Measurements from ENCODE around the gene VWA3A.
"Not testable (repeated sequence)": the region's sequence is repeated elsewhere in the genome, so short reads cannot be mapped to it uniquely, and the experiment has no call there.

The VWA3A gene

GRCh38 chr16:22124583-22125284, 32.4 kb downstream of the VWA3A start:
- DNase-seq (ENCODE audit: low read depth, low spot score): no peak
- H3K27ac ChIP-seq: no peak overlapping the region

- DNase-seq (ENCODE audit: low read depth, low spot score): no peak
- H3K27ac ChIP-seq: no peak overlapping the region
Observed at GRCh38 chr16:22126037-22126558, 33.8 kb downstream of the VWA3A start.

- H3K27ac ChIP-seq; DNase-seq (ENCODE audit: low read depth, low spot score): not testable (repeated sequence)
Observed at GRCh38 chr16:22128537-22128936, 36.2 kb downstream of the VWA3A start.

- no peak for DNase-seq (ENCODE audit: low read depth, low spot score)
- H3K27ac ChIP-seq: no peak overlapping the region
Observed at GRCh38 chr16:22130528-22130927, 38.2 kb downstream of the VWA3A start.

GRCh38 chr16:22132801-22133200, 40.5 kb downstream of the VWA3A start:
- no peak overlapping the region for H3K27ac ChIP-seq

GRCh38 chr16:22138482-22138881, 46.1 kb downstream of the VWA3A start:
- DNase-seq (ENCODE audit: low read depth, low spot score): no peak
- no peak overlapping the region for H3K27ac ChIP-seq

More at GRCh38 chr16:22132801-22133200, 40.5 kb downstream of the VWA3A start:
- DNase-seq (ENCODE audit: low read depth, low spot score): no peak

GRCh38 chr16:22139008-22139407, 46.7 kb downstream of the VWA3A start:
- H3K27ac ChIP-seq: no peak overlapping the region
- peak; percentile 5 for DNase-seq (ENCODE audit: low read depth, low spot score)

GRCh38 chr16:22139732-22140131, 47.4 kb downstream of the VWA3A start:
- DNase-seq (ENCODE audit: low read depth, low spot score): no peak
- no peak overlapping the region for H3K27ac ChIP-seq

GRCh38 chr16:22141767-22142166, 49.4 kb downstream of the VWA3A start:
- no peak overlapping the region for H3K27ac ChIP-seq
- DNase-seq (ENCODE audit: low read depth, low spot score): no peak

GRCh38 chr16:22144520-22144919, 52.2 kb downstream of the VWA3A start:
- H3K27ac ChIP-seq: no peak overlapping the region
- no peak for DNase-seq (ENCODE audit: low read depth, low spot score)

- no peak overlapping the region for H3K27ac ChIP-seq
- no peak for DNase-seq (ENCODE audit: low read depth, low spot score)
Observed at GRCh38 chr16:22147853-22148252, 55.5 kb downstream of the VWA3A start.

- no peak for DNase-seq (ENCODE audit: low read depth, low spot score)
- H3K27ac ChIP-seq: no peak overlapping the region
Observed at GRCh38 chr16:22151246-22151998, 59.1 kb downstream of the VWA3A start.

GRCh38 chr16:22152316-22152715, 60.0 kb downstream of the VWA3A start:
- no peak overlapping the region for H3K27ac ChIP-seq

GRCh38 chr16:22153078-22153477, 60.7 kb downstream of the VWA3A start:
- H3K27ac ChIP-seq; DNase-seq (ENCODE audit: low read depth, low spot score): not testable (repeated sequence)

More at GRCh38 chr16:22152316-22152715, 60.0 kb downstream of the VWA3A start:
- no peak for DNase-seq (ENCODE audit: low read depth, low spot score)

GRCh38 chr16:22161401-22161800, 69.1 kb downstream of the VWA3A start:
- DNase-seq (ENCODE audit: low read depth, low spot score): no peak
- H3K27ac ChIP-seq: no peak overlapping the region

- DNase-seq (ENCODE audit: low read depth, low spot score): no peak
- H3K27ac ChIP-seq: no peak within 1 kb of the TSS
Observed at GRCh38 chr16:22161999-22162655, 69.8 kb downstream of the VWA3A start, which contains the start of gene SDR42E2. SDR42E2 (plus strand) TSS chr16:22162506; CDS start chr16:22165583, 3,077 bp downstream.

- H3K27ac ChIP-seq: no peak overlapping the region
- no peak for DNase-seq (ENCODE audit: low read depth, low spot score)
Observed at GRCh38 chr16:22162656-22163009, 70.3 kb downstream of the VWA3A start.

- no peak for DNase-seq (ENCODE audit: low read depth, low spot score)
- H3K27ac ChIP-seq: no peak overlapping the region
Observed at GRCh38 chr16:22163806-22164205, 71.5 kb downstream of the VWA3A start.

GRCh38 chr16:22164482-22164881, 72.1 kb downstream of the VWA3A start:
- H3K27ac ChIP-seq: no peak overlapping the region
- no peak for DNase-seq (ENCODE audit: low read depth, low spot score)

- no peak for DNase-seq (ENCODE audit: low read depth, low spot score)
- H3K27ac ChIP-seq: no peak overlapping the region
Observed at GRCh38 chr16:22165508-22166285, 73.4 kb downstream of the VWA3A start.

All from epithelial cell of prostate (primary cell).